Esophagus squamous epithelium (tissue), 5 donors: ENCODE results near the gene HES7. TPM values are rescaled to one million over a fixed set of nuclear protein-coding genes. Genes with fewer than 3 reads are reported as not detected.

ENCODE experiments used
- DNase-seq: peaks from one replicate; lab custom pipeline; 2025; lab: John Stamatoyannopoulos, UW
- H3K27ac ChIP-seq, 4 donors: fragments of 200-600 bp; sonication (generic); one replicate each; pipeline ENCODE4 v1.5.1; 2016 to 2019; ENCODE audit warnings: mild to moderate bottlenecking in 1 of 4
- H3K27me3 ChIP-seq, 4 donors: fragments of 200-600 bp; sonication (generic); 1 replicate in 3 of 4; 2 replicates in 1 of 4; pipeline versions ENCODE4 v1.5.1 to v1.6.0; 2017 to 2021; ENCODE audit warnings: antibody characterized with exemption in 1 of 4
- H3K36me3 ChIP-seq, 3 donors: fragments of 200-600 bp; sonication (generic); one replicate each; pipeline ENCODE4 v1.5.1; 2016 to 2019
- H3K4me1 ChIP-seq, 3 donors: fragments of 200-600 bp; sonication (generic); one replicate each; pipeline ENCODE4 v1.5.1; 2017 to 2019
- H3K4me3 ChIP-seq, 4 donors: fragments of 200-600 bp; sonication (generic); 1 replicate in 3 of 4; 2 replicates in 1 of 4; pipeline ENCODE4 v1.5.1; 2016 to 2019; ENCODE audit warnings: mild to moderate bottlenecking in 2 of 4, moderate library complexity in 1 of 4
- H3K9me3 ChIP-seq, 3 donors: fragments of 200-600 bp; sonication (generic); one replicate each; pipeline ENCODE4 v1.5.1; 2016 to 2019
- CTCF ChIP-seq, 6 experiments: fragments of 450-650 bp in 4 of 6; fragments of 200-600 bp in 2 of 6; sonication (generic) in 2 of 6; IDR thresholded peaks; one replicate each; pipeline ENCODE4 v1.5.1; 2016 to 2019; ENCODE audit warnings: antibody characterized with exemption in 6 of 6, mild to moderate bottlenecking in 4 of 6, moderate library complexity in 4 of 6
- POLR2A ChIP-seq, 4 donors: fragments of 450-650 bp; IDR thresholded peaks; one replicate each; pipeline ENCODE4 v1.6.1; 2017; ENCODE audit warnings: antibody characterized with exemption in 4 of 4, mild to moderate bottlenecking in 4 of 4, moderate library complexity in 3 of 4
- WGBS, 2 donors: methylation state at CpG; one replicate each; pipeline ENCODE4 v1.1.5; 2018; 5-methylcytosine and 5-hydroxymethylcytosine counted together
- intact Hi-C: fragments of 100-400 bp; cut with DNase I; formaldehyde crosslinking; loops from one replicate; pipeline ENCODE4 v1.15.0; 2022
- total RNA-seq, 4 donors: library from RNA; depleted of rRNA; stranded (reverse); fragments of >200 nt; gene quantifications; one replicate each; pipeline ENCODE4 v1.1.0, GENCODE V29; 2016
- donor health status: DM: yes; HTN: yes; CAD: no.

HES7 gene
- total RNA-seq, 4 donors from 2014 or later, result not detected

GRCh38 chr17:8164815-8165131 is 40.9 kb upstream of the HES7 start:
- intact Hi-C loops, result no loop called here
- H3K9me3 ChIP-seq, result no peaks in the 10 kb centered on the region
- 70 to 74% methylated on average over 2 to 5 of the region's 6 CpGs for WGBS, 2 donors
- TF ChIP-seq POLR2A (IDR thresholded peaks at IDR 0.05) (no peak), CTCF (IDR thresholded peaks at IDR 0.05) (no peak)
- peaks cover 0 to 19% (median 7%) of the 10 kb centered on the region in 3 donors for H3K36me3 ChIP-seq
- H3K4me1 ChIP-seq, result peaks cover 39 to 59% (median 47%) of the 10 kb centered on the region in 3 donors
- H3K27me3 ChIP-seq, result no peaks in the 10 kb centered on the region
- DNase-seq, result no peak
- H3K4me3 ChIP-seq, result no peak overlapping the region
- H3K27ac ChIP-seq, result peak overlapping the region; percentile 97 to 100 (median 99)

DNA sequence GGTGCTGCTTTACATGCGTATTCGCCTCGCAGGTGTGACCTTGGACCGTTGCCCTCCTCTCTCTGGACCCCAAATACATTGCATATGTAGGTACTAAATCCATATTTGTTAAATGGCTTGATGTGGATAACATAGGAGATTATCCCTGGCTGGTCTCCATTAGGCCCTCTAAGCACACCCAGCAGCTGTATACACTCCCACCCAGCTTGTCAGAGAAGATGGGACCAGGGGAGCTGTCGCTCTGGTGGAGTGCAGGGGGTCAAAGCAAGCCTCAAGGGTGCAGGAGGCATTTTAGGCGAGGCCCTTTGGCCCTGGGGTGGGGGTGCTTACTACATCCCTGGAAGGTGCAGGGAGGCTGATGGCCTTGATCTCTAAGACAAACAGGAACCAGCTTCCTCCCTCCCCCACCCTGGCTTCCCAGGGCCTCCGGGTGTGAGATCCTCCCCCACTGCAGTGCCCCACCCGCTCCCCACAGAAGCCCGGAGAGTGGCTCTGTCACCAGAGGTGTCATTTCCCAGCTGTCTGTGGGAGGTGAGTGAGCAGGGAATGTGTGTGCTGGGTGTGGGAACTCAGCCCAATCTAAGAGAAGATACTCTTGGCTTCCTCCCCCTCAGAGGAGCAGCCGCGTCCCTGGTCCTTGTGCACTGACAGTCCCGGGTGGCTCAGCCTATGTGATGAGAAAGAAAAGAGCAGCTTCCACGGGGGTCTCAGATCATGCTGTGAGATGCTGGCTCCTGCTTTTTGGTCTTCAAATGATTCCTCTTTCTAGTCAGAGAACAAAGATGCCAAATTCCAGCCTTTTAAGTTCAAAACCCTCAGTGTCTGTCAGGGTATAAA is 40.3 kb upstream of the HES7 start:
- H3K27me3 ChIP-seq, result no peaks in the 10 kb centered on the region
- no peak for DNase-seq
- peak overlapping the region; percentile 97 to 100 (median 99) for H3K27ac ChIP-seq
- H3K36me3 ChIP-seq, result peaks cover 0 to 25% (median 7%) of the 10 kb centered on the region in 3 donors
- intact Hi-C loops, result no loop called here
- 25% methylated on average over 5 to 11 of the region's 13 CpGs for WGBS, 2 donors
- no peaks in the 10 kb centered on the region for H3K9me3 ChIP-seq
- TF ChIP-seq POLR2A (IDR thresholded peaks at IDR 0.05) (peak in 1 of 4 donors; percentile 41), CTCF (IDR thresholded peaks at IDR 0.05) (no peak)
- peaks cover 39 to 65% (median 47%) of the 10 kb centered on the region in 3 donors for H3K4me1 ChIP-seq
- peak overlapping the region in 2 of 4 donors; percentile 0 to 9 for H3K4me3 ChIP-seq

DNA sequence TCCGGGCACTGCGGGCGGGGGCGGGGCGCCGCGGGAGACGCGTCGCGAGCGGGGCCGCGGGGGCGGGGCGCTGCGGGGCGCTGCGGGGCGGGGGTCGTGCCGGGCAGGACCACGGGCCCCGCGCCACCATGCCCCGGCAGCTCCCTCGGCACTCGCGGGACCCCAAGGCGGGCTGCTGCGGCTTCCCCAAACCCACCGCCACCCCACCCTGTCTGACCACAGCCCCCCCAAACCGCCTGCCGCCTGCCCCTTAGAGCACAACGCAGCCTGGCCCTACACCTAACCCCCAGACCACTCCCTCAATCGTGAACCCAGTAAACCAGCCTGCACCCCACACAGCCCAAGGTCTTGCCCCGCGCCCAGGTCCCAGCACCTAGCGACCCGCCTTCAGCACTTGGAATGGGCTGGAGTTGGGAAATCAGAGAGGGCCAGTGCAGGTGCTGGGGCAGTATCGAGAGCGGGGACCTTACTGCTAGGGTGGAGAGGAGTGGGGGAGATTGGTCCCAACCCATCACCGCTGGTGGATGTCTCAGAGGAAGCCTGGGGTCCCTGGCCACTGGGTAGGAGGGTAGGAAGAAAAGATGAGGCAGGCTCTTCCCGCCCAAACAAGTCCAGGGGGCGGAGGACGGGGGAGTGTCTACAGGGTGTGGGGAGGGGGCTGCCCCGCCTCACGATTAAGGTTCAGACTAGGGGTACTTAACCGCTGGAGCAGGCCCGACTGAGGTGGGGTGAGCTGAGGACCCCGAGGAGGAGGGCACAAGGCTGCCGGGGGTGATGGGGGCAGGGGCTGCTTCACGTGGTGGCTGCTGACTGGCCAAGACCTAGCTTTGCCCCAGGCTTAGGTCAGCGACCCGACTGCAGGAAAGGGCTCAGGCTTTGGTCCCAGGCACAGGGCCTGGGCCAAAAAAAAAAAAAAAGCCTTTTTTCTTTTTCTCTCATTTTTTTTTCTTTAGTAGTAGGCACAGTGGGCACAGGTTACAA is 39.4 kb upstream of the HES7 start:
- peak overlapping the region; percentile 97 to 100 (median 99) for H3K27ac ChIP-seq
- H3K9me3 ChIP-seq, result no peaks in the 10 kb centered on the region
- intact Hi-C loops, result no loop called here
- peak overlapping the region; percentile 73 to 100 (median 89) for H3K4me3 ChIP-seq
- H3K36me3 ChIP-seq, result peaks cover 0 to 27% (median 7%) of the 10 kb centered on the region in 3 donors
- no peak for DNase-seq
- H3K4me1 ChIP-seq, result peaks cover 44 to 74% (median 47%) of the 10 kb centered on the region in 3 donors
- 17 to 26% methylated on average over 5 to 14 of the region's 55 CpGs for WGBS, 2 donors
- H3K27me3 ChIP-seq, result no peaks in the 10 kb centered on the region
- TF ChIP-seq POLR2A (IDR thresholded peaks at IDR 0.05) (no peak), CTCF (IDR thresholded peaks at IDR 0.05) (no peak)

DNA sequence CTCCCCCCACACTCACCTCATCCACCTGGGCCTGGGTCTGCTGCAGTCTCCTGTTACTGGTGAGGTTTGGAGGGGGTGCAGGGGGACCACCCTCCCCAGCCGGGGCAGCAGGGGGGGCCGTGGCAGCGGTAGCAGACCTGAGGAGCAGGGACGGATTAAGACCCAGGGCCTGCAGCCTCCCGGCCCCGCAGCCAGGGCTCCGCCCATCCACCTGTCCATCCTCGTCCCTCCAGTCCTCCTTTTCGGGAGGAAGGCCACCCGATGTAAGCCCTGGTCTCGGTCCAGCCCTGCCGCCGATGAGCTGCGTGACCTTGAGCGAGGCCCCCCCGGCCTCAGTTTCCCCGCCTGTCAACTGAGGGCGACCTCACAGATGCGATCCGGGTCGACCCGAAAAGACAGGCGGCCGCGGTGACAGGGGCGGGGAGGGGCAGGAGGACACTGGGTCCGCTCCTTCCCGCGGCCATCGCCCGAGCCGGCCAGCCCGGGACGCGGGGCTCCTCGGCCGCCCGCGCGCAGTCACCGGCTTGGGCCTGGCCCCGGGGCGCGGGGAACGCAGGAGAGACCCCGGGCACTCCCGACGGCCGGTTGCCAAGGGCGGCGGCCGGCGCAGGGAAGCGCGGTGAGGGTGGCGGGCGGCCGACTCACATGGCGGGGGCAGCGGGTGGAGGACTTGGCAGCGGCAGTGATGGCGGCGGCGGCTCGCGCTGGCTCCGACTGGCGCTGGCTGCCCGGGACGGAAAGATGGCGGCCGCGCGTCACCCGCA is 38.5 kb upstream of the HES7 start, which contains the start of gene VAMP2:
Gene VAMP2 (minus strand): TSS at position 716 of the 764 bp plus-strand sequence. CDS start 69 bp downstream, at position 647.
- DNase-seq, result no peak
- Histone ChIP-seq H3K36me3 (peaks cover 0 to 27% (median 7%) of the 10 kb centered on the region in 3 donors), H3K9me3 (no peaks in the 10 kb centered on the region), H3K27me3 (no peaks in the 10 kb centered on the region), H3K4me1 (peaks cover 47 to 82% (median 51%) of the 10 kb centered on the region in 3 donors), H3K27ac (peak within 1 kb of the TSS; percentile 97 to 100 (median 99)), H3K4me3 (peak within 1 kb of the TSS; percentile 73 to 100 (median 89))
- TF ChIP-seq CTCF (IDR thresholded peaks at IDR 0.05) (peak in 2 of 6 experiments; percentile 6 to 34), POLR2A (IDR thresholded peaks at IDR 0.05) (peak in 2 of 4 donors; percentile 76 to 95)
- intact Hi-C loops, result no loop called here
- WGBS, 2 donors, result no CpG with 5 or more reads among the region's 75 CpGs
